ENCODE results near the gene SEPTIN2. TPM values are rescaled to one million over a fixed set of nuclear protein-coding genes. Genes with fewer than 3 reads are reported as not detected.
A peak's percentile ranks its signal among the peaks of the same experiment; 100 is the strongest.

SEPTIN2 gene
- total RNA-seq, 2 donors from 2014 or later, result 143 to 193 TPM

DNA sequence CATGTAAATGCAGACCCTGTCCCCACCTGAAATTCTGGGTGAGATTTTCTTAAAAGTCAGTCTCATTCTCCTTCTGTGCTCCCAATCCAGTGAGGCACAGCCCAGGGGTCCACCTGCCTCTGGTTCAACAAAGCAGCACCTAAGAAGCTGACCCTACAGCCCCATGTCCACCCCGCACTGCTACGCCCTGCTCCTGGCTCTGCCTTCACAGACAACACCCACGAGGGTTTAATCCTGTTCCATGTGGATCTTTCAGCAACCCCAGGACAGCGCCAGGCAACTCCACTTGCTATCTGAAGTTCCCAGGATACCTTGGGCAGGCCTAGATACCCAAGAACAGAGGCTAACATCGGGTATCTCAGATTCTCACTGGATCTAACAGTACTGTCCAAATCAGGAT lies 45.2 kb upstream of the SEPTIN2 start:
- Histone ChIP-seq H3K36me3 (peaks cover 34% of the 10 kb centered on the region), H3K27ac (peak overlapping the region in 1 of 2 donors; percentile 6), H3K9me3 (no peaks in the 10 kb centered on the region), H3K27me3 (no peaks in the 10 kb centered on the region), H3K4me3 (peak overlapping the region in 1 of 2 donors; percentile 98), H3K4me1 (peaks cover 0 to 38% of the 10 kb centered on the region in 2 donors)
- peak; percentile 55 for DNase-seq (ENCODE audit: low spot score)
- TF ChIP-seq CTCF (IDR thresholded peaks at IDR 0.05), result no peak

DNA sequence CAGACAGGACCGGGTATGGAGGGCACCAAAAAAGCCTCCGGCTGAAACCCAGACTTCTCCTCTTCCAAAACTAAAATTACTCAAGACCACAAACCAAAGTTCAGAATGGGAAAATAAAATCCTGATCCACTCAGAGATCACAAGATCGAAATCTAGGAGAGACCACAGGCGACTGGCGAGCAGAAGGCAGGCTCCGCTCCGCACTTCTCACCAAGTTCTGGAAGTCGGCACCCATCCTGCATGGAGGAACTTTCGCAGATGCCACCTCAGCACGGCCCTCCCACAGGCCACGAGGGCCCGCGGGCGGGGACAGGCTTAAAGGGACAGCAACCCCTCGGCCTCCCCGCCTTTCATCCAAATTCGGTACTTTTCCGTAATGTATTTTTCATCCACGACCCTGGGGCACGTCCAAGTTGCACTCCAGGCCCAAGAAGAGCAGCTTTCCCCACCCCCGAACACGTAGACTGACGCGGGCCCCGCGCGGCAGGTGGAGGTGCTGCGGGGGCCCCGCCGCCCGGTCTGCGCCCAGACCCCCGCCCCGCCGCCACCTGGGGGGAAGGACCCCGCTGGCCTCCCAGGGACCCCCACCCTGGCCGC lies 43.9 kb upstream of the SEPTIN2 start:
- TF ChIP-seq CTCF (IDR thresholded peaks at IDR 0.05), result no peak
- peaks cover 0 to 38% of the 10 kb centered on the region in 2 donors for H3K4me1 ChIP-seq
- H3K27ac ChIP-seq, result peak overlapping the region; percentile 95 to 97
- peak overlapping the region; percentile 98 for H3K4me3 ChIP-seq
- no peaks in the 10 kb centered on the region for H3K27me3 ChIP-seq
- no peaks in the 10 kb centered on the region for H3K9me3 ChIP-seq
- DNase-seq (ENCODE audit: low spot score), result peak; percentile 92
- H3K36me3 ChIP-seq, result peaks cover 21% of the 10 kb centered on the region

GRCh38 chr2:241272303-241273209 lies 43.2 kb upstream of the SEPTIN2 start:
- peaks cover 14% of the 10 kb centered on the region for H3K36me3 ChIP-seq
- peak overlapping the region; percentile 95 to 97 for H3K27ac ChIP-seq
- peak; percentile 83 for DNase-seq (ENCODE audit: low spot score)
- H3K4me1 ChIP-seq, result peaks cover 0 to 38% of the 10 kb centered on the region in 2 donors
- peak overlapping the region; percentile 98 for H3K4me3 ChIP-seq
- TF ChIP-seq CTCF (IDR thresholded peaks at IDR 0.05), result no peak
- H3K9me3 ChIP-seq, result no peaks in the 10 kb centered on the region
- H3K27me3 ChIP-seq, result no peaks in the 10 kb centered on the region

DNA sequence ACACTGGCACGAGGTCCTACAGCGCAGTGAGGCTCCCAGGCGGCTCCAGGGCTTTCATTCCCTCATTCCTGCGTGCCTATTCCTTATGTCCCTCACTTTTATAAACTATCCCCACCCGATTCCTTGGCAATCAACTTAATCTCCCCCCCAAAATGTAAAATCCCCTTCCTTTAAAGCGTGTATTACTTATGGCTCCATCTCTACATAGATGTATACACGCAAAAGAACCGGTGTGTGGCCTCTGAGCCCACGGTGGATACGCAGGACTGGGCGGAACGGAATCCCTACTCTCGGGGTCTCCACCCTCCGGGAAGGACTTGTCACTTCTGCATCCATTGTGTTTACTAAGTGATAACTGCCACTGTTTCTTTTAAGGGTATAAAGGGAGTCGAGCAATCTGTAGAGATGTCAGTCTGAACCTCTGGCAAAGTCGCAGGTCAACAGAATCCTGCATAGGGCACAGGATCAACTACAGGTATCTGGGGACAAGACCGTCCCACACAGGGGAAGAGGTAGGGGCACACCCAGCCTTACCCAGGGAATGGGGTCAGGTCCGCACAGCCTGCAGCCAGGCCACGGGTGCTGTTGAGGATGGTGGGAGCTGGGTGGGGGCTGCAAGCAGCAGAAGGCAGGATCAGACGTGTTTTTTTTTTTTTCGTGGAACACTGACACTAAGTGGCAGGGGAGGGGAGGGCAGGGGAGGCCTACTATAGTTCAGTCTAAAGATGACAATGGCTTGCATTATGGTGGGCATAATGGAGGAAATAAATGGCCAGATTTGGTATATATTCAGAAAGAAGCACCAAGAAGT lies 42.3 kb upstream of the SEPTIN2 start:
- no peak for TF ChIP-seq CTCF (IDR thresholded peaks at IDR 0.05)
- Histone ChIP-seq H3K4me1 (peaks cover 0 to 38% of the 10 kb centered on the region in 2 donors), H3K9me3 (no peaks in the 10 kb centered on the region), H3K27me3 (no peaks in the 10 kb centered on the region), H3K4me3 (peak overlapping the region; percentile 98), H3K27ac (peak overlapping the region; percentile 95 to 97), H3K36me3 (peaks cover 5% of the 10 kb centered on the region)
- DNase-seq (ENCODE audit: low spot score), result peak; percentile 52

GRCh38 chr2:241274127-241274526 lies 41.6 kb upstream of the SEPTIN2 start:
- no peak for TF ChIP-seq CTCF (IDR thresholded peaks at IDR 0.05)
- H3K4me1 ChIP-seq, result peaks cover 0 to 32% of the 10 kb centered on the region in 2 donors
- H3K27ac ChIP-seq, result no peak overlapping the region
- no peak overlapping the region for H3K4me3 ChIP-seq
- H3K36me3 ChIP-seq, result no peaks in the 10 kb centered on the region
- no peaks in the 10 kb centered on the region for H3K9me3 ChIP-seq
- no peaks in the 10 kb centered on the region for H3K27me3 ChIP-seq
- DNase-seq (ENCODE audit: low spot score), result peak; percentile 47

Measured in right atrium auricular region (tissue), 2 donors.